RCC 7860 (cell line): ENCODE measurements around the gene ZMIZ2.
A peak's percentile ranks its signal among the peaks of the same experiment; 100 is the strongest.
"Not testable (repeated sequence)": the region's sequence is repeated elsewhere in the genome, so short reads cannot be mapped to it uniquely, and the experiment has no call there.

Experiments used
- DNase-seq: peaks from one replicate; pipeline ENCODE4 v3.0.0-alpha.2; 2015; ENCODE audit warnings: low spot score
- FAIRE-seq: peaks from 2 replicates; lab custom pipeline; 2012; peaks lifted over from hg19 to GRCh38; lab: Jason Lieb, UNC

ZMIZ2 gene

DNA sequence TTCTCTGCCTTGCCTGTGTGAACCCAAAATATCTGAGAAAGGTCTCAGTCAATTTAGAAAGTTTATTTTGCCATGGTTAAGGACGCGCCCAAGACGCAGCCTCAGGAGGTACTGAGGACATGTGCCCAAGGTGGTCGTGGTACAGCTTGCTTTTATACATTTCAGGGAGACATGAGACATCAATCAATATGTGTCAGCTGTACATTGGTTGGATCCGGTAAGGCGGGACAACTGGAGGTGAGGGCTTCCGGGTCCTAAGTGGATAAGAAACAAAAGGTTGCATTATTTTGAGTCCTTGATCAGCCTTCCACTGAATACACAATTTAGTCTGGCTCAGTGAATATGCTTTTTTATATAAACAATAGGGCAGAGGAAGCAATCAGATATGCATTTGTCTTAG is 22.4 kb upstream of the ZMIZ2 start:
- not testable (repeated sequence) for FAIRE-seq, DNase-seq

DNA sequence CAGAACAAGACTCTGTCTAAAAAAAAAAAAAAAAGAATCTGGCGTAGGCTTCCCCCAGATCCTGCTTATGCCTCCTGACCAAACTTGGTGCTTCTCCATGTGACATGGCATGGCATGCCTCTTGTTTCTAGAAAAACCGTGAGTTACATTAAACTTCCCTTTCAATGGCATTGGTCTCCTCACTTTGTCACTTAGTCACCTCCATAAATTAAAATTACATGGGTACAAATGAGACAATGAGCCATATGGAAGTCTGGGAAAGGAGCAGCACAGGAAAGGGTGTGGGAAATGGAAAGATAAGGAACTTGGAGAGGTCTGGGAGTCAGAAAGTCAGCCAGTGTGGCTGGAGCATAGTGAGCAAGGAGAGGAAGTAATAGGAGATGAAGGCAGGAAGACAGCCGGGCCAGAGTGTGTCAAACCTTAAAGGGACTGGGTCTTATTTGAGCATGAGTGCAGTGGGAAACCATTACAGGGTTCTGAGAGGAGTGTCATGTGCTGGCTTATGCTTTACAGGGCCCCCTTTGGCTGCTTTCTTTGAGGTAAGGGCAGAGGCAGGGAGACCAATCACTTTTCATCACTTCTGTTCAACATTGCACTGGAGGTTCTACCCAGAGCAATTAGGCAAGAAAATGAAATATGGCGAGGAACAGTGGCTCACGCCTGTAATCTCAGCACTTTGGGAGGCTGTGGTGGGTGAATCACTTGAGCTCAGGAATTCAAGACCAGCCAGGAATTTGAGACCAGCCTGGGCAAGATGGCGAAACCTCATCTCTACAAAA is 21.3 kb upstream of the ZMIZ2 start:
- DNase-seq (peak; percentile 69), FAIRE-seq (peak; percentile 67)

DNA sequence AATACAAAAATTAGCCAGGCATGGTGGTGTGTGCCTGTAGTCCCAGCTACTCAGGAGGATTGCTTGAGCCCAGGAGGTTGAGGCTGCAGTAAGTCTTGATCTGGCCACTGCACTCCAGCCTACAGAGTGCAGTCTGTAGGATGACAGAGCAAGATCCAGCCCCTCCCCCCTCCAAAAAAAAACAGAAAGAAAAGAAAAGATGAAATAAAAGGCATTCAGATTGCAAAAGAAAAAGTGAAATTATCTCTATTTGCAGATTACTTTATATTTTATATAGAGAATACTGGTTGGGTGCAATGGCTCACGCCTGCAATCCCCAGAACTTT is 20.7 kb upstream of the ZMIZ2 start:
- FAIRE-seq (no peak), DNase-seq (no peak)

DNA sequence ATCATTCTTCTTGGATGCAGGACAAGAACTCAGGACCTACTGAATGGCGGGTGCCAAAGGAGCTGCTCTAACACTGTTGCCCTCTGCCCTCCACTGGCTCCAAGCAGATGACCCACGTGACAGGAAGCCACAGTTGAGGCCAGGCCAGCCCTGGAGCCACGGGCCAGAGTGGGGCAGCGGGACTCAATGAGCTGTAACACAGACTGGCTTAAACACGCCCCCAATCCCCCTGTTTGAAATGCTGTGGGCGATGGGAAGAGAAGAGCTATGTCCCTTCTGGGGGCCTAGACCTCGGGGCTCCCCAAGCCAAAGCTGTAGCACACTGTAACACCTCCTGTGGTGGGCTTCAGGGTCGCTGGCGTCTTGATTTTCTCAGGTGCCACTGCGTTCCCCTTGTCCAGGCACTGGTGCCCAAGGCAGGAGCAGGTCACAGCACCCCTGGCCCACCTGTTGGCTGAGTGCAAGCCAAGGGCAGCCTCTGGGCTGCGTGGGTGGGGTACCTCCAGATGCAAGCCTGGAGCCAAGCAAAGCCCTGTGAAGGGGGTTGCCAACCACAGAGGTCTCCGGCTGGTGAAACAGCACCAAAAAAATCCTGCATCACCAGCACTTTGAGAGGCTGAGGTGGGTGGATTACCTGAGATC is 18.6 kb upstream of the ZMIZ2 start:
- no peak for FAIRE-seq
- DNase-seq = no peak

DNA sequence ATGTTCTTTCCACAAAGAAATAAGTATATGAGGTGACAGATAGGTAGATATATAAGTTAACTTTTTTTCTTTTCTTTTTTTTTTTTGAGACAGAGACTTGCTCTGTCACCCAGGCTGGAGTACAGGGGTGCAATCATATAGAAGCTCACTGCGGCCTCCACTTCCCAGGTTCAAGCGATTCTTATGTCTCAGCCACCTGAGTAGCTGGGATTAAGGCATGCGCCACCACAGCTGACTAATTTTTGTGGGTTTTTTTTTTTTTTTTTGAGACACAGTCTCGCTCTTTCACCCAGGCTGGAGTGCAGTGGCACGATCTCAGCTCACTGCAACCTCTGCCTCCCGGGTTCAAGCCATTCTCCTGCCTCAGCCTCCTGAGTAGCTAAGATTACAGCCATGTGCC is 15.7 kb upstream of the ZMIZ2 start:
- not testable (repeated sequence) for FAIRE-seq, DNase-seq

DNA sequence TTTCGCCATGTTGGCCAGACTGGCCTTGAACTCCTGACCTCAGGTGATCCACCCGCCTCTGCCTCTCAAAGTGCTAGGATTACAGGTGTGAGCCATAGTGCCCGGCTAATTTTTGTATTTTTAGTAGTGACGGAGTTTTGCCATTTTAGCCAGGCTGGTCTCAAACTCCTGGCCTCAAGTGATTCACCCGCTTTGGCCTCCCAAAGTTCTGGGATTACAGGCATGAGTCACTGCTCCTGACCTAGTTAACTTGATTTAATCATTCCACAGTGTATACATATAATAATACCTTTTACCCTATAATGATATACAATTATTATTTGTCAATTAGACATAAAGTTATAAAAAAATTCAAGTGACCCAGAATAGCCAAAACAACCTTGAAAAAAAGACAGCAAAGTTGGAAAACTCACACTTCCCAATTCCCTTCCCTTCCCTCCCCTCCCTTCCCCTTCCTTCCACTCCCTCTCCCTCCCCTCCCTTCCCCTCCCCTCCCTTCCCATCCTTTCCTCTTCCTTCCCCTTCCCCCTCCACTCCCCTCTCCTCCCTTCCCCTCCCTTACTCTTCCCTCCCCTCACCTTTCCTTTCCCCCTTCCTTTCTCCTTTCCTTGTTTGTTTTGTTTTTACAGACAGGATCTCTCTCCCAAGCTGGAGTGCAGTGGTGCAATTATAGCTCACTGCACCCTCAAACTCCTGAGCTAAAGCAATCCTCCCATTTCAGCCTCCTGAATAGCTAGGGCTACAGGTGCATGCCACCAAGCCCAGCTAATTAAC is 14.8 kb upstream of the ZMIZ2 start:
- DNase-seq (peak; percentile 74), FAIRE-seq (peak; percentile 91)

DNA sequence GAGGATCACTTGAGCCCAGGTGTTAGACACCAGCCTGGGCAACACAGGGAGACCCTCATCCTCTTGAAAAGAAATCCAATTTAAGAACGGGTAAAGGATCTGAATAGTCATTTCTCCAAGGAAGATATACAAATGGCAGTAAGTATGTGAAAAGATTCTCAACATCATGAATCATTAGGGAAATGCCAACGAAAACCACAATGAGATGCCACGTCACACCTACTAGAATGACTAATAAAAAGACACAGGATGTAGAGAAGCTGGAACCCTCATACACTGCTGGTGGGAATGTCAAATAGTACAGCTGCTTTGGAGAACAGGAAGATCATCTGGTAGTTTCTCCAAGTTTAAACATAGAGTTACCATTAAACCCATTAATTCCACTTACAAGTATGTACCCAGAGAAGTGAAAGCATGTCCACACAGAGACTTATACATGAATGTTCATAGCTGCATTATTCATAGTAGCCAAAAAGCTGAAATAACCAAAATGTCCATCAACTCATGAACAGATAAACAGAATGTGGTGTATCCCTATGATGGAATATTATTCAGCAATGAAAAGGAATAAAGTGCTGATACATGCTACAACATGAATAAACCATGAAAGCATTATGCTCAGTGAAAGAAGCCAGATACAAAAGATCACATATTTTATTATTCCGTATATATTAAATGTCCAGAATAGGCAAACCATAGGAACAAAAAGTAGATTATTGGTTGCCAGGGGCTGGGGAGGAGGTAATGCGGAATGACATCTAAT is 13.1 kb upstream of the ZMIZ2 start:
- FAIRE-seq = peak; percentile 99

DNA sequence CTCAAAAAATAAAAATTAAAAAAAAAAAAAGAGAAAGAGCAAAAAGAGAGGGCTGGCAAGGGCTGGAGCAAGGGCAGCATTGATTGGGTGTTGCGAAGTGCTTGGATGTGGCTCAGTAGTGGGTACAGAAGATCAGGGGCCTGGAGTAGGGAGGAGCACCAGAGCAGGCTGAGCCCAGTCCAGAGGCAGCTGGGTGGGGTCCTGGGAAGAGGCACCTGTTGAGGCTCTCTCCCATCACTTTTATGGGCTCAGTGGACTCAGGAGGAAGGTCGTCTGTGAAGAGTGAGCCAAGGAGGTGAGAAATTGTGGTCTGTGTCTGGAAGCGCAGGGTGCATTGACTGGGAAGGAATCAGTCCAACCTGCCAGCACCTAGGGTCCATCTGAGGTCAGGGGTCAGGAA is 11.8 kb upstream of the ZMIZ2 start:
- no peak for DNase-seq
- FAIRE-seq = no peak

More for the DNA sequence above, 13.1 kb upstream of the ZMIZ2 start:
- DNase-seq = peak; percentile 99

DNA sequence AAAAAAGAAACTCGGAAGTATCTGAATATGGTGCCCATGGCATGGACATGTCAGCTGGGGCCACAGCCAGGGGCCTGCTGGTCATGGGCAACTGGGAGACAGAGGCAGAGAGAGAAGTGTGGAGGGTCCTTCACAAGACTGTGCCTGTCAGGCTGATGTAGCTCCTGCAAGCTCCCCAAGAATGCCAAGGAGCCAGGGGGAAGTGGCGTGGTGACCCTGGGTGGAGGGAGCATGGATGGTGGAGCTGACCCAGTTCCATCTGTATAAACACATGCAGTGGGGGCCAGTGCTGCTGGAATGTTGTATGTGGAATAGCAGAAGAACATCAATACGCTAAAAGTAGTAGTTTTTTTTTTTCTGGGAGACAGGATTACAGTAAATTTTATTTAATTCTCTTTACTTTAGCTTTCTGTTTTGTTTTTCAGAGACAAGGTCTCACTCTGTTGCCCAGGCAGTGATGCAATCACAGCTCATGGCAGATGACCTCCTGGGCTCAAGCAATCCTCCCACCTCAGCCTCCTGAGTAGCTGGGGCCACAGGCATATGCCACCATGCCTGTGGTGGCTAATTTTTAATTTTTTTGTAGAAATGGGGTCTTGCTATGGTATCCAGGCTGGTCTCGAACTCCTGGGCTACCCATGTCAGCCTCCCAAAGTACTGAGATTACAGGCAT is 10.5 kb upstream of the ZMIZ2 start:
- FAIRE-seq (no peak), DNase-seq (peak; percentile 16)

DNA sequence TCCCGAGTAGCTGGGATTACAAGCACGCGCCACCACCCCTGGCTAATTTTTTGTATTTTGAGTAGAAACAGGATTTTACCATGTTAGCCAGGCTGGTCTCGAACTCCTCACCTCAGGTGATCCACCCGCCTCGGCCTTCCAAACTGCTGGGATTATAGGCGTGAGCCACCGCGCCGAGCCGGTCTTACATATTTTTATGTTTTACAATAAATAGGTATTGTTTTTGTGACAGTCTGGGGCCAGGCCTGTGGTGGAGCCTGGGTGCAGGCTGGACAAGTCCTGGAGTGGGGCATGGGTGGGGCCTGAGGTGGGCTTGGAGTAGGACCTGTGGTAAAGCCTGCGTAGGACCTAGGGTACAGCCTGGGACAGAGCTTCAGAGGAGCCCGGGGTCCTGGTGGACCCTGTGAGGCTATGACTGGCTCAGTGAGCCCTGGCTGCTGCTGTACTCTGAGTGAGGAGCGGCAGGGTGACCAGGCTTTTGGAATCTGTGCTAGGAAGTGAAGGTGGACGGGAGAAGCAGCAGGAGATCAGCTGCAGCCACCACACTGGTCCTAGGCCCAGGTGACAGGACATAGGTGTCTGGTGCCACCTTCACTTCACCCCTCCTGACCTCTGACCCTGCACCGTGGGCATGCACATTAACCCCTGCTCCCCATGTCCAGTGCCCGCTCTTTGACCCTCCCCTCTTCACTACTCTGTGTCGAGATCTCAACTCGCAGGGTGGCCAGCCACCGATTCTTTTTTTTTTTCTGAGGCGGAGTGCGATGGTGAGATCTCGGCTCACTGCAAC is 9.6 kb upstream of the ZMIZ2 start:
- FAIRE-seq = no peak
- DNase-seq = no peak

DNA sequence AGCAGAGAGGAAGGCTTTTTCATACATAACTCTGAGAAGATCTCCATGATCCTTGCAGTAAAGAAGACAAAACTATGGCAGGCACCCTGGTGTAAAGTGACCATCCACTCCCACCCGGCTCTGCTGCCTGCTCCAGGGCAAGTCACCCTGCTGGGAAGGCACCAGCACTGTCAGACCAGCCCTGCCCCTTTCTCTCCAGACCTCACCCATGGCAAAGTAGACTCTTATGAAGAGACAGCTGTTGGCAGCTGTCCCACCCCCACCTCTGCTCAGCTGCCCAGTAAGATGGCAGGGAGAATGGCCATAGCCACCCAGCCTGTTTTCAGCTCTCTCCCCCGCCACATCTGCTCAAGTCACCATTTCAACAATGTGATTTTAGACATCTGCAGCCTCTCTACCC is 8.6 kb upstream of the ZMIZ2 start:
- DNase-seq (no peak), FAIRE-seq (no peak)

DNA sequence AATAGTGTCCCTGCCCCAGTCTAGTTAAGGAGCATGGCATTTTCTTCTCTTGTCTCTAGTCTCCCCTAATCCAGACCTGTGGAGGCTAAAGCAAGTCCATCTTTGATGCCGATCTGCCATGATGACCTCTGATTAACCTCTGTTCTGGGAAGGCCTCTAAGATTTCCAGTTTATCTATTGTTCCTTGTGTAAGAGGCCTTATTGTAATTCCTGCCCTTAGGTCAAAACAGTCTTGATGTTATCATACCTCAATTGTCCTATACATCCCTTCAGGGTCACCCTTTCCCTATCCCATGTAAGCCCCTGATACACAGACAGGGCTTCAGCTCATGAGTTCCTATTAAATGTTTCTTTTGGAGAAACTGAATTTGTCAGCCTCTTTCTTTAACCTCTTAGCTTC is 4.9 kb upstream of the ZMIZ2 start:
- FAIRE-seq = no peak

DNA sequence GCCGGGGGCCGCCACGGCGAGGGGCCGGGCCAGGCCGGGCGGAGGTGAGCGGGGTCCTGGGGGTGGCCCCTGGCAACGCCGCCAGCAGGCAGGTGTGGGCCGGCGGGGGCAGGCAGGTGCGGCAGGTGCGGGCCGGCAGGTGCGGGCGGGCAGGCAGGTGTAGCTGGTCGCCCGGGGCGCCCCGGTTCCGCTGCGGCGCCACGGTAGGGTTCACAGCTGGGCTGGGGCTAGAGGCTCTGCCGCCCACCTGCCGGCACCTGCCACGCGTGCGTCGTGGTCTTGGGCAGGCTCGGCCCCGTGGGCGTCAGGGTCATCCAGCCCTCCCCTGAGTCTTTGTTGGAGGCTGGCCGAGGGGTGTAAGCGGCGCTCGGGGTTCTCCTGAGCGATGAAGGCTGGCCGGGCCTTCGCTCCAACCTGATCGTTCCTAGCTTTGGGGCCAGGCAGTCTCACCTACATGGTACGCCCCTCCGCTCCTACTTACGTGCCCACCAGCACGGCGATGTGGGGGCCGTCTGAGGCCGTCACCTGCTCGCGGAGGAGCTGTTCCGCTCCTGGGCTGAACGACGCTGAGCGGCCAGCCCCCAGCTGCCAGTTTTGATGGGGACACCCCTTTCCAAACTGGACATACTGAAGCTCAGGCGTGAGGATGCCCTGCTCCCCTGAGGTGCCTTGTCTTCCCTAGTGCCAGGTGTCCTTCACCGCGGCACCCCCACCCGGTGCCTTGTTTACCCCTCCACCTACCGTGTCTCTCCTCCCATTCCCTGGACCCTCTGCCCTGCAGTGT is 493 bp downstream of the ZMIZ2 start:
- no peak for FAIRE-seq
- DNase-seq = no peak

More for the DNA sequence above, 4.9 kb upstream of the ZMIZ2 start:
- DNase-seq = no peak

DNA sequence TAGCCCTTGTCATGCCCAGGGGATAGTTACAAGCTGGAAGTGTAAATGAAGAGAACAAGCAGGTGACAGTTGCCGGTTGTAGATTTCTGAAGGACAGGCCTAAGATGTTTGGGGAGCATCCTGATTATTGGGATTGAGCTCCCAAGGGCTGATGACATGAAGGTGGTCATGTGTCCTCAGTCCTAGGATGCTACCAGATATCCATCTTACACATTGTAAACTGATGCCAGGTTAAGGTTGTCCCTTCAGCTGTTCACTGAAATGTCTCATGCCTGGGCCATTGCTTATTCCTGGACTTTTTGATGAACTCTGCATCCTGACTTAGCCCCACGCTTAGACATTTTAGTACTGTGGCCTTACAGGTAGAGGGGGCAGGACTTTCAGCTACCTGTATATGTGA is 1.3 kb downstream of the ZMIZ2 start:
- no peak for DNase-seq
- no peak for FAIRE-seq

DNA sequence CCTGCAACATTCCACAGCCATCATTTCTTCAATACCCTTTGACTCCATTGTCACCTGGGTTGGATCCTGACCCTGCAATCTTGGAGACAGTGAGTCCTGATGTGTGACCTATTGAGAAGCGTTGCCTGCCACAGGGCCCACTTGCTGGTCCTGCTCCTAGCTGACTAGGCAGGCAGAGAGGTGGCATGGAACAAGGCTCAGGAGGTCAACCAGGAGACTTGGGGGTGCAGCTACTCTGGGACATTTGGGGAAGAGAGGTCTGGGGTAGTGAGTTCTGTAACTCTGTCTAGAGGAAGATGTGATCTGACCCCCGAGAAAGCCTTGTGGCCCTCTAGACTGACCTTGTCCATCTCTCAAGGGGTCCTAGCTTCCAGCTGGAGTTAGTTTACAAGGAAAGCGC is 1.8 kb downstream of the ZMIZ2 start:
- no peak for DNase-seq
- no peak for FAIRE-seq

DNA sequence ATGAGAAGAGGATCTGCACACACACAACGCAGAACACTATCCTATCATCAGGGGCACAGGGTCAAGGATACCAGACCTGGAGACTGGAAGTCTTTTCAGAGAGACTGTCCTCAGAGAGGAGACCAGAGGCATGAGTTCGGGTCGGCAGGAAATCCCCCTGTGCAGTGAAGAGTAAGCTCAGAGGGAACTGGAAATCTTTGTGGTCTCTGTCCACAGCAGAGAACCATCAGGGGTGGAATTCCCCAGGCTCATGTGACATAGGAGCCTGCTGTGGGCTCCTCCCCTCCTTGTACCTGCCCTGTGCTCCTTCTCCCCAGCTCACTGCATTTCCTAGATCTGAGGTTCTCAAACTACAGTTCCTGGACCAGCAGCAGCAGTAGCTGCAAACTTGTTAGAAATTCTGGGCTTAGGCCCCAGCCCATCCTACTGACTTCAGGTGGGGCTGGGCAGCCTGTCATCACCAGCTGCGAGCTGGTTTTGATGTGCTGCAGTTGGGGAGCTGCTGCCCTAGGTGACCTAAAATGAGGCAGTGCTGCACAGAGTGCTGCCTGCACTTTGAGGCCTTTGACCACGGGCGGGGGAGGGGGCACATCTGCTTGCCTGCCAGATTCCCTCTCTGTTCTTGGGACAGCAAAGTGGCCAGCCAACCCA is 2.4 kb downstream of the ZMIZ2 start:
- FAIRE-seq (peak; percentile 43), DNase-seq (peak; percentile 71)

DNA sequence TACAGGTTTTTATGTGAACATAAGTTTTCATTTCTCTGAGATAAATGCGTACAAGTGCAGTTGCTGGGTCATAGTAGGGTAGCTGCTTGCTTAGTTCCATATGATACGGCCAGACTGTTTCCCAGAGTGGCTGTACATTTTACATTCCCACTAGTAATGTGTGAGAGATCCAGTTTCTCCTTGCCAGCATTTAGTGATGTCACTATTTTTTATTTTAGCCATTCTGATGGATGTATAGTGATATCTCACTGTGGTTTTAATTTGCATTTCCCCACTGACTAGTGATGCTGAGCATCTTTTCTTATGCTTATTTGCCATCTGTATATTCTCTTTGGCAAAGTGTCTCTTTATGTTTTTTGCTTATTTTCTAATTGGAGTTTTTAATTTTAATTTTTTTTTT is 4.2 kb downstream of the ZMIZ2 start:
- no peak for FAIRE-seq
- no peak for DNase-seq
